PC-3 (cell line): ENCODE data around the gene H6PD. TPM values are rescaled to one million over a fixed set of nuclear protein-coding genes. Genes with fewer than 3 reads are reported as not detected.

Experiments
- ATAC-seq: fragments of 200-7000 bp; cut with Tn5 transposase; 2 replicates; pipeline ENCODE4 v1.9.1; 2020; ENCODE audit warnings: mild to moderate bottlenecking, moderate library complexity
- BruUV-seq: library from RNA; stranded (reverse); fragments of 400-500 nt; replicated peaks from 2 replicates; lab custom pipeline; 2021; lab: Mats Ljungman, UMichigan
- CTCF ChIA-PET: fragments of 300-600 bp; sonication (Branson Sonifier 250); formaldehyde crosslinking; loops from one replicate; lab custom pipeline; 2022; ENCODE audit warnings: antibody characterized with exemption; lab: Charles Lee
- POLR2A ChIA-PET: fragments of 300-600 bp; sonication (Branson Sonifier 250); formaldehyde crosslinking; loops from one replicate; lab custom pipeline; 2022; ENCODE audit warnings: antibody characterized with exemption; ENCODE audit not compliant: unreplicated experiment; lab: Charles Lee
- DNase-seq: peaks from one replicate; pipeline ENCODE4 v3.0.0-alpha.2; 2015
- H2AFZ ChIP-seq: fragments of 300-600 bp; sonication (generic); 2 replicates; pipeline ENCODE4 v1.6.0; 2016; ENCODE audit warnings: antibody characterized with exemption, low read length
- H3F3A ChIP-seq: fragments of 300-600 bp; sonication (generic); one replicate; pipeline ENCODE4 v1.6.0; 2017; ENCODE audit warnings: antibody characterized with exemption, low read length, control low read depth, mild to moderate bottlenecking; ENCODE audit not compliant: unreplicated experiment
- H3K27ac ChIP-seq: fragments of 300-600 bp; sonication (generic); 2 replicates; pipeline ENCODE4 v1.5.1; 2016; ENCODE audit warnings: mild to moderate bottlenecking, low read length
- H3K27me3 ChIP-seq: fragments of 300-600 bp; sonication (generic); 2 replicates; pipeline ENCODE4 v1.6.1; 2016; ENCODE audit warnings: low read length, mixed read lengths
- H3K36me3 ChIP-seq: fragments of 300-600 bp; sonication (generic); 2 replicates; pipeline ENCODE4 v1.6.1; 2016; ENCODE audit warnings: low read depth, mixed run types, low read length, mixed read lengths
- H3K4me1 ChIP-seq: fragments of 300-600 bp; sonication (generic); 2 replicates; pipeline ENCODE4 v1.5.1; 2016; ENCODE audit warnings: low read length; ENCODE audit not compliant: insufficient read depth
- H3K4me2 ChIP-seq: fragments of 300-600 bp; sonication (generic); 2 replicates; pipeline ENCODE4 v1.6.0; 2016; ENCODE audit warnings: low read length
- H3K4me3 ChIP-seq: fragments of 300-600 bp; sonication (generic); 2 replicates; pipeline ENCODE4 v1.5.1; 2016; ENCODE audit warnings: mild to moderate bottlenecking, low read length, mixed read lengths
- H3K79me2 ChIP-seq: fragments of 300-600 bp; sonication (generic); 2 replicates; pipeline ENCODE4 v1.6.1; 2017; ENCODE audit warnings: low read length, mixed read lengths
- H3K9ac ChIP-seq: fragments of 300-600 bp; sonication (generic); 2 replicates; pipeline ENCODE4 v1.6.0; 2016; ENCODE audit warnings: mild to moderate bottlenecking, low read length
- H3K9me2 ChIP-seq: fragments of 300-600 bp; sonication (generic); replicated peaks from 2 replicates; pipeline ENCODE4 v1.6.1; 2016; ENCODE audit warnings: mixed run types, low read length, mixed read lengths
- H3K9me3 ChIP-seq: fragments of 300-600 bp; sonication (generic); 2 replicates; pipeline ENCODE4 v1.6.1; 2016; ENCODE audit warnings: low read length, mixed read lengths
- H4K20me1 ChIP-seq: fragments of 300-600 bp; sonication (generic); 2 replicates; pipeline ENCODE4 v1.6.1; 2016; ENCODE audit warnings: low read length, mixed read lengths
- EZH2 ChIP-seq: fragments of 300-600 bp; sonication (generic); IDR thresholded peaks from one replicate; pipeline ENCODE4 v1.6.1; 2017; ENCODE audit warnings: antibody characterized with exemption, mild to moderate bottlenecking, low read length; ENCODE audit not compliant: unreplicated experiment
- EZH2phosphoT487 ChIP-seq: fragments of 300-600 bp; sonication (generic); IDR thresholded peaks from 2 replicates; pipeline ENCODE4 v1.6.1; 2018; ENCODE audit warnings: mild to moderate bottlenecking, antibody characterized with exemption, low read length, borderline replicate concordance
- intact Hi-C: fragments of 100-400 bp; cut with micrococcal nuclease; formaldehyde crosslinking; loops from 2 replicates; pipeline ENCODE4 v1.9.0; 2023
- total RNA-seq: library from RNA; depleted of rRNA; stranded (reverse); fragments of >200 nt; gene quantifications from 2 replicates; pipeline ENCODE4 v1.2.3, GENCODE V29; 2014
- TF ChIP-seq, protein P1 (sequence below): fragments of 300-600 bp; sonication (generic); conservative IDR thresholded peaks from 2 replicates; pipeline ENCODE4 v1.5.1; 2017; ENCODE audit warnings: antibody characterized with exemption, low read depth, mild to moderate bottlenecking, low read length

The H6PD gene
- total RNA-seq, 1 experiment from 2014 or later: 6.8 TPM

DNA sequence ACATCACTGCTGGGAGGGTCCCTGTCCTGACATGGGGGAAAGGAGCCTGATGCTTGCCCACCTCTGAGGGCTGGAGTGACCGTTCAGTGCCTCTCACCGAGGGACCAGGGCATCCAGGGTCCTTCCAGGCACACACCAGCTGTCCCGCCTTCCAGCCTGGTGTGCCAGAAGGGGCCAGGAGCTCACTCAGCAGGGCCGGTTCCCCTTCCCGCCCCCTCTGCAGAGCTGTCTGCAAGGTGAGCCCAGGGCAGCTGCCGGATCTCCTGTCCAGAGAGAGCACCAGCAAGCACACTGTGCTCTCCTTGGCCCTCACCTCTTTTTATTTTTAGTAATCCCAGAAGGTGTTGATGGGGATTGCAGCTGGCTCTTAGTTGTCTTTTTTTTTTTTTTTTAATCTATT, 16.9 kb downstream of the H6PD start:
- ATAC-seq: no peak
- Histone ChIP-seq H3K4me2 (no peak overlapping the region), H3K4me3 (no peak overlapping the region), H3K9ac (no peak overlapping the region), H2AFZ (no peak overlapping the region), H3K79me2 (no peaks in the 10 kb centered on the region), H3K27me3 (no peaks in the 10 kb centered on the region), H4K20me1 (no peaks in the 10 kb centered on the region), H3K4me1 (no peaks in the 10 kb centered on the region), H3K9me2 (no peaks in the 10 kb centered on the region), H3K9me3 (no peaks in the 10 kb centered on the region), H3K36me3 (no peaks in the 10 kb centered on the region), H3F3A (no peaks in the 10 kb centered on the region), H3K27ac (no peak overlapping the region)
- ChIA-PET CTCF (no interaction called here), POLR2A (no interaction called here)
- intact Hi-C loops: no loop called here
- no peak for TF ChIP-seq EZH2
- TF ChIP-seq, protein P1, sequence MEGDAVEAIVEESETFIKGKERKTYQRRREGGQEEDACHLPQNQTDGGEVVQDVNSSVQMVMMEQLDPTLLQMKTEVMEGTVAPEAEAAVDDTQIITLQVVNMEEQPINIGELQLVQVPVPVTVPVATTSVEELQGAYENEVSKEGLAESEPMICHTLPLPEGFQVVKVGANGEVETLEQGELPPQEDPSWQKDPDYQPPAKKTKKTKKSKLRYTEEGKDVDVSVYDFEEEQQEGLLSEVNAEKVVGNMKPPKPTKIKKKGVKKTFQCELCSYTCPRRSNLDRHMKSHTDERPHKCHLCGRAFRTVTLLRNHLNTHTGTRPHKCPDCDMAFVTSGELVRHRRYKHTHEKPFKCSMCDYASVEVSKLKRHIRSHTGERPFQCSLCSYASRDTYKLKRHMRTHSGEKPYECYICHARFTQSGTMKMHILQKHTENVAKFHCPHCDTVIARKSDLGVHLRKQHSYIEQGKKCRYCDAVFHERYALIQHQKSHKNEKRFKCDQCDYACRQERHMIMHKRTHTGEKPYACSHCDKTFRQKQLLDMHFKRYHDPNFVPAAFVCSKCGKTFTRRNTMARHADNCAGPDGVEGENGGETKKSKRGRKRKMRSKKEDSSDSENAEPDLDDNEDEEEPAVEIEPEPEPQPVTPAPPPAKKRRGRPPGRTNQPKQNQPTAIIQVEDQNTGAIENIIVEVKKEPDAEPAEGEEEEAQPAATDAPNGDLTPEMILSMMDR: no peak
- no peak for TF ChIP-seq EZH2phosphoT487
- DNase-seq: no peak
- no TSS peak for BruUV-seq

DNA sequence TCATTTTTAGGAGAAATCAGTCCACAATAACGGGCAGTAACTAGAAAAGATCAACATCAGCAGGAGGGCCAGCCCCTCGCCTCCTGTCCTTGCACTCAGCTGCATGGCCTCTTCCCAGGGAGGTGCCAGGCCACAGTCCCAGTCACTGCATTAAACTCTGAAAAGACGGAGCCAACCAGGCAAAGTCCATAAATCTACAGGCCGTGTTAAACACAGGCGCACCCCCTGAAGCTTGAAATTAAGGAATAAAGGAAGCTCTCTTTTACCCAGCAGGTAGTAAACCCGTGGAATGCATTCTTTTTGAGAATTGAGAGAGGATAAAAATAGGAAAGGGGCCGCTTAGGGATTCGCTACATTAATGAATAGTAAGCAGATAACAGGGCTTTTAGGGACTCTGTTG, 18.4 kb downstream of the H6PD start:
- DNase-seq (no peak), ATAC-seq (no peak)
- intact Hi-C loops: no loop called here
- no TSS peak for BruUV-seq
- no peak overlapping the region for H3K4me2 ChIP-seq
- no peak overlapping the region for H3K9ac ChIP-seq
- no peak overlapping the region for H3K4me3 ChIP-seq
- TF ChIP-seq EZH2phosphoT487 (no peak), EZH2 (no peak)
- TF ChIP-seq, protein P1: no peak
- no peaks in the 10 kb centered on the region for H3K36me3 ChIP-seq
- no peaks in the 10 kb centered on the region for H3K9me2 ChIP-seq
- CTCF ChIA-PET: no interaction called here
- no peaks in the 10 kb centered on the region for H4K20me1 ChIP-seq
- no peaks in the 10 kb centered on the region for H3K4me1 ChIP-seq
- no peak overlapping the region for H2AFZ ChIP-seq
- H3K79me2 ChIP-seq: no peaks in the 10 kb centered on the region
- H3K27ac ChIP-seq: no peak overlapping the region
- H3F3A ChIP-seq: no peaks in the 10 kb centered on the region
- H3K9me3 ChIP-seq: no peaks in the 10 kb centered on the region
- no peaks in the 10 kb centered on the region for H3K27me3 ChIP-seq
- POLR2A ChIA-PET: no interaction called here

DNA sequence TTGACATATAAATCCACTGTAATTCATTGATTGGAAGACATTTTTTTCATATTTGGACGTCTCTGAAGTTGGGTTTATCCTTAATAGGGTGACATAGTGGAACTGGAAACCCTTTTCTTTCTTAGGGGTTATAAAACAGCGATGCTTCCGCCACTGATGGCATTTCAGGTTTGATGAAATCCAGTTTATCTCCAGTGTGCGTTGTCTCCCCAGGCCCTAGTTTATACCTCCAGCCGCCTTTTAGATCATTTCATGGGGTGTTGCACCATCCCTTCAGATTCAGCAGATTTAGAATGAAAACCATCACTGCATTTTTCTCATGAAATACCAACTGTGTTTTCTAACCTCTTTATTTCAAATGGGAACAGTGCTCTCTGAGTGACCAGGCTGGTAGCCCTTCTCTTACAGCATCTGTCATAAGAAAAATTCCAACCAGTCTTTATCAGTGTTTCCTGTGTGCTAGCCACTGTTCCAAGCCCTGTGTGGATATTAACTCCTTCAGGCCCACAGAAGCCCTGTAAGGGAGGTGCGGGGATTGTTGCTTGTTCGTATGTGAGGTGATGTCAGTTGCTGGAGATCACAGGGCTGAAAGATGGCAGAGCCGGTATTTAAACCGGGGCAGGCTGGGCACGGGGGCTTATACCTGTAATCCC, 19.0 kb downstream of the H6PD start:
- Histone ChIP-seq H3K36me3 (no peaks in the 10 kb centered on the region; the same call in 1 of the 2 replicates), H3K9me3 (no peaks in the 10 kb centered on the region), H3K79me2 (no peaks in the 10 kb centered on the region), H3K4me2 (no peak overlapping the region), H3K9me2 (no peaks in the 10 kb centered on the region), H3K27me3 (no peaks in the 10 kb centered on the region), H2AFZ (no peak overlapping the region), H3K9ac (no peak overlapping the region), H3K4me1 (no peaks in the 10 kb centered on the region), H3K27ac (no peak overlapping the region), H4K20me1 (no peaks in the 10 kb centered on the region), H3K4me3 (no peak overlapping the region), H3F3A (no peaks in the 10 kb centered on the region)
- BruUV-seq: no TSS peak
- DNase-seq (no peak), ATAC-seq (no peak)
- intact Hi-C loops: no loop called here
- ChIA-PET CTCF (no interaction called here), POLR2A (no interaction called here)
- TF ChIP-seq, protein P1: no peak
- TF ChIP-seq EZH2: no peak
- TF ChIP-seq EZH2phosphoT487: no peak
